Liver (tissue), 3 donors: Measurements from ENCODE around the gene SLC38A10.

Experiments used
- EGR1 ChIP-seq, 2 donors: IDR thresholded peaks; 2 replicates each; pipeline ENCODE4 v1.6.1; 2016 to 2018; ENCODE audit warnings: antibody characterized with exemption in 2 of 2, low read depth in 2 of 2
- HNF4G ChIP-seq: IDR thresholded peaks from 2 replicates; pipeline ENCODE4 v1.6.1; 2016; ENCODE audit warnings: antibody characterized with exemption
- NR2F2 ChIP-seq: IDR thresholded peaks from 2 replicates; pipeline ENCODE4 v1.6.1; 2016; ENCODE audit warnings: antibody characterized with exemption
- RXRA ChIP-seq, 2 donors: IDR thresholded peaks; 2 replicates each; pipeline ENCODE4 v1.6.1; 2017 to 2018; ENCODE audit warnings: antibody characterized with exemption in 2 of 2, mild to moderate bottlenecking in 1 of 2
- SP1 ChIP-seq: IDR thresholded peaks from 2 replicates; pipeline ENCODE4 v1.6.1; 2018; ENCODE audit warnings: antibody characterized with exemption, mild to moderate bottlenecking
- TAF1 ChIP-seq: conservative IDR thresholded peaks from 2 replicates; pipeline ENCODE4 v1.6.1; 2016; ENCODE audit warnings: antibody characterized with exemption, mild to moderate bottlenecking
- YY1 ChIP-seq: IDR thresholded peaks from 2 replicates; pipeline ENCODE4 v1.6.1; 2016; ENCODE audit warnings: antibody characterized with exemption, mild to moderate bottlenecking
- TF ChIP-seq, protein P1 (sequence below): fragments of 150-350 bp; IDR thresholded peaks from 2 replicates; pipeline ENCODE4 v1.5.1; 2017; ENCODE audit warnings: improper control_type of control experiment, low read depth, low read length; ENCODE audit not compliant: missing input control
- TF ChIP-seq, protein P2 (sequence below): IDR thresholded peaks from 2 replicates; pipeline ENCODE4 v1.6.1; 2016; ENCODE audit warnings: antibody characterized with exemption
- donor health status: healthy.
- donor health status: healthy.

DNA sequence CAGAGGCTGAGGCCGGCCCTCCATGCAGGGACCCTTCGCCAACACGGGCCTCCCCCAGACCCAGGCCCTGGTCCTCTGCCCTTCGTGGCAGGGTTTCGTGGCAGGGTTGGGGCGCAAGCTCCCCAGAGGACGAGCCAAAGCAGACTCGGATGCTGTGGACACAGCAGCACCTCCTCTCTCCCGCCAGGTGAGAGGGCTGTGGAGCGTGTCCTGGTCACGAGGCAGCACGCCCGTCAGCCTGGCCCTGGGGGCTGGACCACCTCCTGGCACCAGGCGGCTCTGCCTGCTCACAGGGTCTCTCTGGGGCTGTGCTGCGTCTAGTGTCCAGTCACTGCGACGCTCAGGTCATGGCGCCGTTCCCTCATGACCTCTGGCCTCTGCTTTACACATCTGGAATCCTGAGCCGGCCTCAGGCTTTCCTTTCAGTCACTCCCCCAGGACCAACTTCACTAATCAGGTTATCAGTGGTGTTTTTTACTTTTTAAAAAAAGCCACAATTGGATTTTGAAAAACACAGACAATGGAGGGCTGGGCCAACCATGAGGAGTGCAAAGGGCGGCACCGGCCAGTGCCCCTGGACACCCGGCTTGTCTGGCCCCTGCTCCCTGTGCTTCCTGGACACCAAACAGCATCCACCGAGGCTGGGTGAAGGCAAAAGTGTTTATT is 50.6 kb downstream of the SLC38A10 start:
- TF ChIP-seq EGR1 (IDR thresholded peaks at IDR 0.05; ENCODE audit: low read depth in 2 of 2) (no peak), TAF1 (no peak), HNF4G (no peak), RXRA (IDR thresholded peaks at IDR 0.05) (no peak), YY1 (no peak), SP1 (no peak), NR2F2 (no peak)
- TF ChIP-seq, protein P1, sequence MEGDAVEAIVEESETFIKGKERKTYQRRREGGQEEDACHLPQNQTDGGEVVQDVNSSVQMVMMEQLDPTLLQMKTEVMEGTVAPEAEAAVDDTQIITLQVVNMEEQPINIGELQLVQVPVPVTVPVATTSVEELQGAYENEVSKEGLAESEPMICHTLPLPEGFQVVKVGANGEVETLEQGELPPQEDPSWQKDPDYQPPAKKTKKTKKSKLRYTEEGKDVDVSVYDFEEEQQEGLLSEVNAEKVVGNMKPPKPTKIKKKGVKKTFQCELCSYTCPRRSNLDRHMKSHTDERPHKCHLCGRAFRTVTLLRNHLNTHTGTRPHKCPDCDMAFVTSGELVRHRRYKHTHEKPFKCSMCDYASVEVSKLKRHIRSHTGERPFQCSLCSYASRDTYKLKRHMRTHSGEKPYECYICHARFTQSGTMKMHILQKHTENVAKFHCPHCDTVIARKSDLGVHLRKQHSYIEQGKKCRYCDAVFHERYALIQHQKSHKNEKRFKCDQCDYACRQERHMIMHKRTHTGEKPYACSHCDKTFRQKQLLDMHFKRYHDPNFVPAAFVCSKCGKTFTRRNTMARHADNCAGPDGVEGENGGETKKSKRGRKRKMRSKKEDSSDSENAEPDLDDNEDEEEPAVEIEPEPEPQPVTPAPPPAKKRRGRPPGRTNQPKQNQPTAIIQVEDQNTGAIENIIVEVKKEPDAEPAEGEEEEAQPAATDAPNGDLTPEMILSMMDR: no peak
- TF ChIP-seq, protein P2, sequence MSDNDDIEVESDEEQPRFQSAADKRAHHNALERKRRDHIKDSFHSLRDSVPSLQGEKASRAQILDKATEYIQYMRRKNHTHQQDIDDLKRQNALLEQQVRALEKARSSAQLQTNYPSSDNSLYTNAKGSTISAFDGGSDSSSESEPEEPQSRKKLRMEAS: no peak
